HG03354 (cell line): ENCODE measurements around the gene TGFBR2.

Experiments used
- ATAC-seq: cut with Tn5 transposase; IDR thresholded peaks from one replicate; pipeline ENCODE4 v1.9.1; 2021; ENCODE audit warnings: mild to moderate bottlenecking; ENCODE audit not compliant: unreplicated experiment, poor library complexity, severe bottlenecking

The TGFBR2 gene

DNA sequence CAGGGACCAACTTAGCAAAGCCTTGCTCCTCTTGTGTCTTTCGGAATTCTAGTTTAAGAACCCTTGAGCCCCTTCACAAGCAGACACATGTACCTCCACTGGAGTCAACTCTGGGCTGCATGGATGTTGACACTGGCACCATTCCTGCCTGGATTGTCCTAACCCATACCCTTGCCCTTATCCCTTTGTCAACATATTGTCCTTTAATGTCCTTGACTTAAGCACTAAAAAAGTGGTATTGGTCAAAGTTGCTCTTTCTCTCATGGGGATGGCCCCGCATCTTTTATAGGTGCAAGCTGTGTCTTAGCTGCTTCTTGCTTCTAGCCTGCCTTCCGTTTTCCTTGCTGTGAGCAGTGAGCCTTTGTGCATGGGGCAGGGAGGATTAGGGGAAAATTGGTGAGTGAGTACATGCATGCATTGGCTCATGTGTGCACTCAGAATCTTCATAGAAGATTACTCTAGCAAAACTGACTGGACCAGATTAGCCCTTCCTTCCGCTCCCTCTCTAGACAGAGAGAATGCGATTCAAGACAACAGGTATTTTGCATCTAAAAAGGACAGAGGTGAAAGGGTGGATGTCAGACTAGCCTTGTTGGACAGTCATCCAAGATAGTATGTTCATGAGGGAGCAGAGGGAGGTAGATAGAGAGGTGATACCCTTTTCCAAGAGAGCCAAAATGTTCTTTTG, 42.4 kb downstream of the TGFBR2 start:
- peak; percentile 21 for ATAC-seq

DNA sequence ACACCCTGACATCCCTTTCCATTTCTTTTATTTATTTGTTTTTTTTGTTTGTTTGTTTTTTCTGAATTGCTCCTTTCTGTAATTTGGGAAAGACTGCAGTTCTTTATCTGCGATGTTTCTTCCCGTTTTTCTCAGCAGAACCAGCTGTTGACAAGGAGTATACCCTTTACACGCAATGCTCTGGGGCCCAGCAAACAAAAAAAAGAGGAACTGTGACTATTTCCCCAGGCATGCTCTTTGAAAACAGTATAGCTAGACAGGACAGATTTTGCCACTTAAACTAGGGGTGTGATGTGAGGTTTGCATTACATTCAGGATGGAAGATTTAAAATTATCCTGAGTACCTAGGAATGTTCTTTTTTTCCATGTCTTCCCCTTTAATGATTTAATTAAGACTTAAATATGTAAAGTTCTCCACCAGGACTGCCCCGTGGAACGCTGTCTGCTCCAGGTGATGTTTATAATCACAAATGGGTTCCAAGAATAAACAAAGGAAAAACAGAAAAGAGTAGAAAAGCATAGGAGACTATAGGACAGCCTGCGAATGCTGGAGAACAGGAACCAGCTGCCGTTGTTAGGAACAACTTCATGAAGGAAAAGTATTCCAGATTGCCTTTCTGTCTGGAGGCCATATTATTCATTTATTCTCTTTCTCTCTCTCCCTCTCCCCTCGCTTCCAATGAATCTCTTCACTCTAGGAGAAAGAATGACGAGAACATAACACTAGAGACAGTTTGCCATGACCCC, 43.3 kb downstream of the TGFBR2 start:
- ATAC-seq, result peak; percentile 73

DNA sequence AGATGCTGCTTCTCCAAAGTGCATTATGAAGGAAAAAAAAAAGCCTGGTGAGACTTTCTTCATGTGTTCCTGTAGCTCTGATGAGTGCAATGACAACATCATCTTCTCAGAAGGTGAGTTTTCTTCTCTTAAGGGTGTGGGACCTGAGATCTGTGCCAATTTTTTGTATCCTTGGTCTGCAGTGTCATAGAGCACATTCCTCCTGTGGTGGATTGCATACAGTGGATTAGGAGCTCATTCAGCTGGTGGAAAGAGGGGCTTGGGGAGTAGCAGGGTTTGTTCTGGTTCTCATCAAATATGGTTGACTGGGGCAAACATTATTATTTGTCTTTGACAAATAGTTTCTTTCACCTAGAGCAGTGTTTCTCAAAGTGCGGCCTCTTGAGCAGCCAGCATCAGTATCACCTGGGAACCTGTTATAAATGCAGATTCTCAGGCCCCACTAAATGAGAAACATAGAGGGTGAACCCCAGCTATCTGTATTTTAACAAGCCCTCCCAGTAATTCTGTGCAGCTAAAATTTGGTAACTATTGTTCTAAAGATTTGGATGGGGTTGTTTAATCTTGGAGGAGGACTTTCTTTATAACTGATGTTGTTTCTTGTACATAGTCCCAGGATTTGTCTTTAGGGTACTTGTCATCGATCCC, 44.1 kb downstream of the TGFBR2 start:
- ATAC-seq, result no peak

DNA sequence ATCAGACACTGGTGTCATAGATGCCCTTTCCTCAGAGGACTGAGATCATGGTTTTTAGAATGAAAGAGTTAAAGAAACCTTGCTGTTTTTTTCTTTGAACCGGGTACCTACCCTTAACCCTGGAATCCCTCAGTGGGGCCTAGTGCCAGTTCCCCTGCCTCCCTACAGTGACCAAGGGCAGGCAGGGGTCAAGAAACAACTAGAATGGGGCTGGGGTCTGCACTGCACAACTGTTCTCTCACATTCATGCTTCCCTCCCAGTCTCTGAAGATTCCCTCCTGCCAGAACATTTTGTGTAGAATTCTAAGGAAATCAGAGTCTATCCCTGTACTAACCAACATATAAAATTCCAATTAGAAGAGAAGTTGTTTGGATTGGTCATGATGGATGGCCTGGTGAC, 47.9 kb downstream of the TGFBR2 start:
- no peak for ATAC-seq

DNA sequence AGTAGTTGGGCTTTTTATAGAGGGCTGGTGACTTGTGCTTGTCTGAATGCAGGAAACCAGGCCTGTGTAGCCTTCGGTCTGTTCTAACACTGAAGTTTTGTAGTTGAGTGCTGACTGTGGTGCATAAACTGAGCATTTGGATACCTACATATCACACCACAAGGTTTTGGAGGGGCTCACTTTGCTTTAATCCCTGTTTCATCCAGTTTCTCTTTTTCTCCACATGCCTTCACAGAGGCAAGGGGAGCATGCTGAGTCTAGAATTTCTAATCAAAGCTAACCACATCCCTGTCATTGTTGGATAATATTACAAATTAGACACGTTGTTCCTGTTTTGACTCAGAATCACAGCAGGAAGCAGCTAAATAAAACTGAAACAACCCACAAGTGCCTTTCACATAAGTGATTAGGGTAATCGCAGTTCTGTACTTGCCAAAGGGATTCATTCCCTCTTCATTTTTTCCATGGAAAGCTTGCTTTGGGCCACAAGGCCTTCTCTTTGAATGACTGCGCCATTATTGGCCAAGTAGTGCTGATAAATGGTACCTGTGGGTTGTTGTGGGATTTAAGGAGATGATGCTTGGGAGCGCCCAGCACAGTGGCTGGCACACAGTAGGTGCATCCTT, 48.9 kb downstream of the TGFBR2 start:
- ATAC-seq, result peak; percentile 36

DNA sequence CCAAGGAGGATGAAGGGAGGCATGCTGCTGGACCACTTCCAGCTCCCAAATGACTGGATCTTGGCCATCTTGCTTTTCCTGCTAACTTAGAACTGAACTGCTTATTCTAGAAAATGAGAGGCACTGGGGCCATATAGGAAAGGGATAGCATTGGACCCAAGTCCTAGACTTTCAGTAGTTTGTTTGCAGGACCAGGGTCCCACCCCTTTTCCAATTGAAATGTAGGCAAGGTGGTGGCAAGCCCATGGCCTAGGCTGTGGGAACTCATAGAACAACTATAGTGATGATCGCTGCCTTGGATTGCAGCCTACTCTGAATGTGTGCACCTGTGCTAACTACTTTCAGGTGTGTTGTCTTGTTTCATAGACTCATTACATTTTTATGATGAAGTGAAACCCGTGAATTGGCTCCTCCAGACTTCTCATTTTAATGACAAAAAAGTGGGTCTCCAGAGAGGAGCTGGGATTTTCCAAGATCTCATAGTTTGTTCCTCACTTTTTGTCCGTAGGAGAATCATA, 50.3 kb downstream of the TGFBR2 start:
- ATAC-seq, result no peak

DNA sequence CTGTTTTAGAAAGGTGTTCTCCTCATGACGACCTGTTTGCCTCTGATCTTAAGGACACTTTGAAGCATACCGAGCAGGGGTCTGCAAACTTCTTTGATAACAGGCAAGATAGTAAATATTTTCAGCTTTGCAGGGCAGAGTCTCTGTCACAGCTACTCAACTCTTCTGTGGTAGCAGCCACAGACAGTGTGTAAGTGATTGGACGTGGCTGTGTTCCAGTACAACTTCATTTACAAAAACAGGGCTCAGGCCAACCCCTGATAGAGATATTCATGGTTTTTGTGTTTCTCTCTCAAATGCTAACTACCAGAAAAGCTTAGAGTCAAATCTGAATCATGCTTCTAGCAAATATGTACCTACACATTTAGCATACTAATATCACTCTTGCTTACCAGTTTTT, 51.5 kb downstream of the TGFBR2 start:
- peak; percentile 28 for ATAC-seq

DNA sequence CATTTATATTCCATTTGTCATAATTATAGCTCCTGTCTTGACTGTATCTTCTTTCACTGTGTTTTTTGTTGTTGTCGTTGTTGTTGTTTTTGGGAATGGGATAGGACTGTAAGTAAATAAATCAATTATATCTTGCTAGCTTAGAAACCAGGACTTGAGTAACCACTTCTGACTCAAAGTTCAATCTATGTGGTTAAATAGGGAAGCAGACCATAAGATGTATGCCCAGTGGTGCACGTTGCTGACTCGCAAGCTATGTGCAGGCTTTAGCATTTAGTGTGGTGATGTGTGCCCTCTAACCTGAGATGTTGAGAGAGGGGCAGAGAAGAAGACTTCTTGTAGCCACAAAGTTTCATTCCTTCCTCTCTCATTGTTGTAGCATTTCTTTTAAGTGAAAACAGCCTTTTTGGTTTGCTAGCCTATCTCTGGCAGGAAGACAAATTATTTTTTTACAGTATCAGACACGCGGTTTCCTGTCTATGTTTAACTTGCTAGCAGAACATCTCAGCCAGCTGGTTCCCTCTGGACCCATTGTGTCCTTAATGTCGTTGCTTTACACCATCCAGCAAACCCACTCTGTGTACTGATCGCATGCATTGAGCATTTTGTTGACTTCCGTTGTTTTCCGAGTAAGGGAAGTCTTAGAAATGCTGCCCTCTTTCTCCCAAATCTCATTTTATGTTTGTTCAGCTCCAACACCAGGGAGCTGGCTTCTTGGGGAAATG, 52.1 kb downstream of the TGFBR2 start:
- ATAC-seq, result peak; percentile 90

DNA sequence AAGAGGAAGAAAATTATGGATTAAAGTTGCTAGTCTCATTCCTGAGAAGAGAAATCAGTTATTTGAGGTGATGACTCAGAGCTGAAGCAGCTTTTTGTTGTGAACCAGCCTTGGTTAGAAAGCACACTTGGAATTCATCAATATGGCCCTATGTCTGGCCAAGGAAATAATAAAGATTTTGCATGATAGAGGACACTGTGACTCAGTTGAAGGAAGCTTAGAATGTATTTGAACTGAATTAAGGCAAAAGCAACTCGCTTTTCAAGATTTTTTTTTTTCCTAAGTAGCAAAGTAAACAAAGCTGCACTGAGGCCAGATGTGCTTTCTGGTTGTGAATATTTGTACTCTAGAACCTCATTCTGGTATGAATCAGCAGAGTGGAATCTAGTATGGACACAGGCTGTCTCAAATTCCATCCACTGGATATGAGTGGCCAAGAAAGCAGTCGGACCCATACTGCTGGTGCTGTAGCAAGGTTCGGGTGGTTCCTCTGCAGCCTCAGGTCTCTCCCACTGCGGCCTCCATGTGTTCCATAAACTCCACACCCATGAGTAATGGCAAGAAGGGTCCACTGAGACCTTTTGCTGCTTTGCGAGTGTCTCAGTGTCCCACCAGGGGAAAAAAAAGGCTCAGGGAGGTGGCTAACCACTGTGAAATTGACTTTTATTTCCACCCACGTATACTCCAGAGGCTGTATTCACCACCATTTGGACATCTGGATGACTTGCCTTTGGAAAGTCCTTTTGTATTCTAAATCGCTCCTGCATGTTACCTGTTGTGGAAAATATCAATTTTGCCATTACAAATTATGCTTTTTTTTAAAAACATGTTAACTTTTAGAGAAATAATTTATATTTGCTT, 53.1 kb downstream of the TGFBR2 start:
- ATAC-seq, result no peak

DNA sequence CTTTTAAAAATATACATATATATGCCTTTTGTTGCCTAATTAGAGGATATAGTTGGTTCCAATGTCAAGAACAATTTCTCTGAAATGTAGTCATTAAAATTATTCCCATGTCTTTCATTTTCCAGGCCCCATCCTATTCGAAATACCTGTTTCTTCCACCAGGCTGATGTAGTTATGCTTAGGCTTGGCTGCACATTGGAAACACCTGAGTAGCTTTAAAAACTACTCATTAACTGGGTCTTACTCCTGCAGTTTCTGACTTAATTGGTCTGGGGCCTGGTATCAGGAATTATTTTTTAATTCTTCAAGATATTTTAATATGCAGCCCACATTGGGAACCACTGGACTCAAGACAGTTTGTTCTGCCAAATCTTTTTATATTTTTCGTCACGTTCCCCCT, 53.7 kb downstream of the TGFBR2 start:
- ATAC-seq, result no peak

DNA sequence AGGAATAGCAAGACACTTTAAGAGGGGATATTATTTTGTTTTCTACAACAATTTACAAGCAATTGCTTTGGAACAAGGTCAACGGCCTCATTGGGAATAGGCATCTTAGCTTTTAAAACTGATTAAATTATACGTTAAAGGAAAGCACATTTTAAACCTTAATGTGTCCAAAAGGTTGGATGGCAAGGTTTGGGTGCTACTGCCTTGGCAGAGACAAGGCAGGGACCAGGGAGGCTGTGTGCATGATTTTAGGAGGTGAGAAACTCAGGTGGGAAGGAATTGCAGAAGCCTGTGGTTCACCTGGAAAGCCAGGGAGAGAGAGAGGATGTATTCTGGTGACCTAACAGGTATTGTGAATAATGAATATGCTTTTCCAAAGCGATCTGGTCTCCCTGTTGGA, 54.3 kb downstream of the TGFBR2 start:
- ATAC-seq, result no peak

DNA sequence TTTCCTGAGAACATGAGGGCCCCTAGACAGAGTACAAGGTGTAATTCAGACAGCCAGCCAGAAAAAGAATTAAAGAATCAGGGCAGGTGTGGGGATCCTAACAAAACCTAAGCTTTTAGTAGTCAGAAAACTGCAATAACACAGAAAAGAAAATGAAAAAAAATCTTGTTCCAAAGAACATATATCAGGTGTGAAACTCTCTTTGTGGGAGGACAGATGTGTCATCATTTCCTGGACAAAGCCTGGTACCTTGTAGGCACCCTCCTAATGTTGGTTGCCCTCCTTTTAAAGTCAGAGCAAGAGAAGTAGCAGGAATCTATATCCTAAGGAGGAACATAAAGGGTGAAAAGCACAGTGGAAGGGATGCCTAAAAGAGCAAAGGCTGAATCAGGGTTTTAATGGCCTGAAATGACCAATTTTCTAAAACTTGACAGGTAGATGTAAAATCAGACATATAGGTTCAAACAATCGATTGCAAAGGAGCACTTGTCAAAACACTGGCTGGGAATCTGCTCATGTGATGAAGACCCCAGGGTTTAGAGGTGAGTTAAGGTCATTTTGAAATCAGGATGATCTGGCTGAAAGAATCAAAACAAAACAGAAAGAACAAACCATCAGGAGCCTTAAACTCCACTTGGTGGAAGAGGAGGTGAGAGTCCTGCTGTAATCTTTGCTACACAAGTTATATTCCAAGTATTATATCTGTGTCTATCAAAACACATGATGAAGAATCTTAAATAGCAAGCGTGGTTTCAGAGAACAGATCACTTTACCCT, 54.9 kb downstream of the TGFBR2 start:
- ATAC-seq, result no peak

DNA sequence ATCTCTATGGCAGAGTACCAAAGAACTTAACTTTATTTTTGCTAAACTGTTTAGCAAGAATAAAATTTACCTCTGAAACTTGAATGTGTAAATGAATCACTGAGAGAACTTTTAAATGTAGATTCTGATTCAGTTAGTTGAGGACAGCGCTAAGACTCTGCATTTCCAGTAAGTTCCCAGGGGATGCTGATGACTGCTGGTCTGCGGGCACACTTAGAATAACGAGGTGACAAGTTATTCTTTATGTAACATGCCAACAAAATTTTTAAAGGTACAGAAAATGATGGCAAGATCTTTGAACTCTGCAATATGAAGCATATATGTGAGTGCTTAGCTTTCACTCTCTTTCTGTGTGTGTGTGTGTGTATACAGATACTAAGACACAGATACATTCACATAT, 56.4 kb downstream of the TGFBR2 start:
- ATAC-seq, result no peak

DNA sequence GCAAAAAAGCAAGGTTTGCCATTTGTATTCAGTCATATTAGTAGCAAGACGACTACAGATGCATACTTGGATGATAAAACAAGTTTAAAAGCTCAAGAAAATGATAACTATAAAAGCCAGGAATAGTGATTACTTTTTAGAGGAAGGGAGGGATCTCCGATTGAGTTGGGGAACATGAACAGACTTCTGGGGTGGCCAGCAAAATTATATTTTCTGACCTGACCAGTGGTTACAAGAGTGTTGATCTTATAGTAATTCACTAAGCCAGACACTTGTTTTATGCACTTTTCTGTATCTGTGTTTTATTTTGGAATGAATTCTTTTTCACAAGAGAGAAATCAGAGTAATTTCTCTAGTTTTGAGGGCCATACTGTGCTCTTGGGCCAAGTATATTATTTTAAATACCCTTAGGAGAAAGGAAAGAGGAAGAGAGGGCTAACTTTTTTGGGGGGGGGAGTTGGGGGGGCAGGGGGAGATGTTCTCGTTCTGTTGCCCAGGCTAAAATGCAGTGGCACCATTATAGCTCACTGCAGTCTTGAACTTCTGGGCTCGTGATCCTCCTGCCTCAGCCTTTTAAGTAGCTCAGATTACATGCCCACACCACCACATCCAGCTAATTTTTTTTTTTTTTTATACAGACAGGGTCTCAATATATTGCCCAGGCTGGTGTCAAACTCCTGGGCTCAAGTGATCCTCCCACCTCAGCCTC, 57.3 kb downstream of the TGFBR2 start:
- ATAC-seq, result no peak

DNA sequence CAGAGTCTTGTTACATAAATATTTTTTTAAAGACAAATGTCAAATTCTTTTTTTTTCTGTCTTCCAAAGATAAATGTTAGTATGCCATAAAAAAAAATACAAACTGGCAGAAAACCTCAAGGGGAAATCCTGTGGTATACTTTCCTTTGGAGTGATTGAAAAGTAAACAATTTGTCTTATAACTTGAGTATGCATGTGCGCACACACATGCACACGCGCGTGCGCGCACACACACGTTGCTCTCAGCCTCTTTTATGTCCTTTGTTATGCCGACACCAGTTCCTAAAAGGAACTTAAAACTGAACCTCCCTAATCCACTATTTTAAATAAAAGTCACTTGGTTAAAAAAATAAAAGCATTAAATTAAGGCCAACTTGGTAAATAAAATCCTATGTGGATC, 58.1 kb downstream of the TGFBR2 start:
- no peak for ATAC-seq

DNA sequence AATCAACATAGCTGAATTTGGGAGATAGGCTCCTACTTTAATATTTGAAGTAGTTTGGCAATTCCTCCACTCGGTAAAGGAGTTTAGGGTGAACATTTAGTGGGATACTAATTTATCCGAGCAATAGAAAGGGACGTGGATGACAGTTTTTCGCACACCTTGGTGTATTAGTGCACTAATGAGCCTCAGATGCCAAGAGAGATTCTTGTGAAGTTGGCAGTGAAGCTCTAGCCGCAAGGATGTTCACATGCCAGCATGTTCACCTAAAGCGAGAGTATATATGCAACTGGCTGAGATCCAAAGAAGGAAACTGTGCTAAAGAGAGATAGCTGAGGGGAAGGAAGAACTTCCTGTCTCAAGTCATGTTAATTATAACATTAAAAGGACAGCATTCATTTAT, 58.5 kb downstream of the TGFBR2 start:
- ATAC-seq, result no peak

DNA sequence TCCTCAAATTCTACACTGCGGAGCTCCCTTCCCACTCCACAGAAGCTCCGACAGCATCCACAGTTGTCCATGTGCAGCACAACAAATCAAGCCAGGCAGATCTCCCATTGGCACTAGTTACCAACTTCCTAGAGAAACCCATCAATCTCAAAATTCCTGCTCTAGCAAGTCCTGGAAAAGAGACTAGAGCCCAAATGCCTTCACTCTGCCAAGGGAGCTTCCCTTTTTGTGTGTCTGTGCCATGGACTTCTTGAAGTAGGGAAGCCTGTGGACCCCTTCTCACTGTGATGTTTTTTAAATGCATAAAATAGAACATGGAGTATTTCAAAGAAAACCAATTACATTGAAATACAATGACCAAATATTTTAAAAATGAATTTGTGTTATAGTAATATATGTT, 59.1 kb downstream of the TGFBR2 start:
- ATAC-seq, result no peak
